Hair follicular keratinocyte (primary cell): ENCODE results near the gene CWC27. TPM values are rescaled to one million over a fixed set of nuclear protein-coding genes. Genes with fewer than 3 reads are reported as not detected.

Experiments
- total RNA-seq: library from RNA; depleted of rRNA; stranded (reverse); fragments of >200 nt; gene quantifications from 2 replicates; pipeline ENCODE4 v1.2.3, GENCODE V29; 2015

The CWC27 gene, protein sequence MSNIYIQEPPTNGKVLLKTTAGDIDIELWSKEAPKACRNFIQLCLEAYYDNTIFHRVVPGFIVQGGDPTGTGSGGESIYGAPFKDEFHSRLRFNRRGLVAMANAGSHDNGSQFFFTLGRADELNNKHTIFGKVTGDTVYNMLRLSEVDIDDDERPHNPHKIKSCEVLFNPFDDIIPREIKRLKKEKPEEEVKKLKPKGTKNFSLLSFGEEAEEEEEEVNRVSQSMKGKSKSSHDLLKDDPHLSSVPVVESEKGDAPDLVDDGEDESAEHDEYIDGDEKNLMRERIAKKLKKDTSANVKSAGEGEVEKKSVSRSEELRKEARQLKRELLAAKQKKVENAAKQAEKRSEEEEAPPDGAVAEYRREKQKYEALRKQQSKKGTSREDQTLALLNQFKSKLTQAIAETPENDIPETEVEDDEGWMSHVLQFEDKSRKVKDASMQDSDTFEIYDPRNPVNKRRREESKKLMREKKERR
- total RNA-seq: 9.6 and 18.9 TPM in 2 replicates

DNA sequence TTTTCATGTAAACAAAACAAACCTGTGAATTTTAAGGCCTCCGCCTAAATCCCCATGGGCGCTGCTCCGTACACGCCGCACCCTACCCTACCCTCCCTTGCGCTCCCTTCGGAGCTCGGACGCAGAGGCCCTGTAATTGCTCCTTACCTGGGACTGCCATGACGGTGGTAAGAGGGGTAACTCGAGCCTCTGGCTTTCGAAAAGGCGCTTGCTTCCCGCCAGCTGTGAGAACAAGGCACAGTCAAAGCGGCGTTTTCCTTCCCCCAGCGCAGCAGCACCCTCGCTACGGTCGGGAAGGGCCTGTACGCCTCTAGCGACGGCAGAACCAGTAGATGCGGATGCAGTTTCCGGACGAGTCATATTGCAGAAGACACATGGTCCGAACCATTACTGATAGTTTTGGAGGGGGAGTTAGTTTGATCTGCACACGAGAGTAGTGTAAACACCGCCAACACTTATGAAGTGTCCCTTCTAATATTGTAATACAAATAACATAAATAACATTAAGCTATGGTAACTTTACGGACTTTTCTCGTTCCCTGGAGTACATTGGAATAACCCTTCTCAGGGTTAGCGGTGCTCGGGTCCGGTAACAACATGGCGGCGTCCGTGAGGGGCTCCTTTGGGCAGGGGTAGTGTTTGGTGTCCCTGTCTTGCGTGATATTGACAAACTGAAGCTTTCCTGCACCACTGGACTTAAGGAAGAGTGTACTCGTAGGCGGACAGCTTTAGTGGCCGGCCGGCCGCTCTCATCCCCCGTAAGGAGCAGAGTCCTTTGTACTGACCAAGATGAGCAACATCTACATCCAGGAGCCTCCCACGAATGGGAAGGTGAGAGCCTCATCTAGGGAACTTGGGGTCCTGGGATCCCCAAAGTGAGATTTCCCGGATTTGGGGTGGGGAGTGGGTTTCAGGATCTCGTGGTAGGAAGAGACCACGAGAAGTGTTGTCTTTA lies at the start of gene CWC27, which contains the start of gene SREK1IP1:
Gene CWC27, plus strand, starts transcription at position 573 of the 955 bp plus-strand sequence. Its CDS starts 217 bp downstream, at position 790.
Gene SREK1IP1, minus strand, starts transcription at position 334 of the 955 bp plus-strand sequence. Its CDS starts 174 bp downstream, at position 160.

Other genes starting within 250 kb of the CWC27 start
- gene SHISAL2B, start 78.4 kb upstream of the CWC27 start, total RNA-seq: not detected in 2 replicates
- 6.8 and 10.1 TPM in 2 replicates for gene SREK1IP1, start 239 bp upstream of the CWC27 start, total RNA-seq